ENCODE measurements around the gene URI1. TPM values are rescaled to one million over a fixed set of nuclear protein-coding genes. Genes with fewer than 3 reads are reported as not detected.

Gene URI1
- total and polyA plus RNA-seq, 2 of the 8 experiments (the other 6 are each of a cell fraction or from before 2014, with no cell fraction given), result 27.7 to 64.3 TPM

- Histone ChIP-seq H2BK120ac (replicated peaks; ENCODE audit: low read depth, low read length) (no peak overlapping the region), H3K27ac (ENCODE audit: low read depth, low read length) (no peak overlapping the region), H3K14ac (ENCODE audit: insufficient read length) (no peak overlapping the region), H3K9me3 (ENCODE audit: insufficient read depth in 2 of 2, low read depth in 1 of 2, low read length in 1 of 2) (no peaks in the 10 kb centered on the region), H3K4me2 (ENCODE audit: insufficient read depth in 1 of 2, low read depth in 2 of 2, low read length in 2 of 2) (no peak overlapping the region), H4K8ac (ENCODE audit: extremely low read depth, insufficient read depth, low read length) (no peak overlapping the region), H2BK15ac (ENCODE audit: low read length) (no peak overlapping the region), H3K18ac (ENCODE audit: extremely low read depth, low read length) (no peak overlapping the region), H3K9ac (replicated peaks in 1 of 4; ENCODE audit: extremely low read depth in 1 of 4, low read depth in 3 of 4, low read length in 3 of 4) (no peak overlapping the region), H2BK12ac (ENCODE audit: low read depth, low read length) (no peak overlapping the region), H3K79me1 (ENCODE audit: low read depth, low read length) (no peaks in the 10 kb centered on the region), H3K4ac (replicated peaks; ENCODE audit: insufficient read length, low read depth, low read length) (no peak overlapping the region), H2AFZ (ENCODE audit: low read length) (no peak overlapping the region), H2BK5ac (ENCODE audit: low read depth, low read length) (no peak overlapping the region), H3K56ac (replicated peaks; ENCODE audit: insufficient read length, low read depth, low read length) (no peak overlapping the region), H3K23ac (ENCODE audit: insufficient read length) (no peak overlapping the region), H3K4me3 (ENCODE audit: extremely low read depth in 1 of 4, insufficient read depth in 2 of 4, low read depth in 3 of 4, low read length in 4 of 4) (no peak overlapping the region), H4K20me1 (replicated peaks in 1 of 2; ENCODE audit: control insufficient read depth in 1 of 2, insufficient read depth in 2 of 2, low read length in 2 of 2) (no peaks in the 10 kb centered on the region), H3K36me3 (ENCODE audit: control insufficient read depth in 2 of 4, insufficient read depth in 4 of 4, low read length in 3 of 4) (no peaks in the 10 kb centered on the region), H2BK20ac (ENCODE audit: low read length) (no peak overlapping the region), H3K23me2 (ENCODE audit: low read depth, low read length) (no peaks in the 10 kb centered on the region), H3K4me1 (replicated peaks in 1 of 4; ENCODE audit: control insufficient read depth in 3 of 4, insufficient read depth in 4 of 4, low read length in 3 of 4) (peaks cover 0 to 2% (median 1%) of the 10 kb centered on the region in 4 experiments; a peak in 6 of 7 replicates), H3K79me2 (ENCODE audit: control insufficient read depth in 1 of 2, insufficient read depth in 2 of 2, low read length in 2 of 2) (no peaks in the 10 kb centered on the region), H4K91ac (replicated peaks; ENCODE audit: insufficient read length, low read length) (no peak overlapping the region), H4K5ac (ENCODE audit: insufficient read length, low read depth, low read length) (no peak overlapping the region), H3K27me3 (replicated peaks in 1 of 4; ENCODE audit: control insufficient read depth in 3 of 4, extremely low read depth in 1 of 4, insufficient read depth in 3 of 4, low read length in 3 of 4) (no peaks in the 10 kb centered on the region; a peak in 1 of 7 replicates), H2AK5ac (ENCODE audit: low read depth, low read length) (no peak overlapping the region)
- no peak for DNase-seq (ENCODE audit: low read depth in 1 of 2, low spot score in 2 of 2)
- CTCF ChIA-PET (ENCODE audit: partially characterized antibody), result interaction anchor here (0.6 to 2.8 kb wide), 6 partner anchors 44 to 744 kb away, joined by 3 to 8 read pairs (median 3); no protein-coding TSS in a partner anchor
- 91% methylated on average over 4 of the region's 4 CpGs; no CpG with 5 or more reads in 1 of the 2 experiments for WGBS, 2 experiments (ENCODE audit: extremely low coverage in 1 of 2, insufficient coverage in 1 of 2, insufficient read length in 1 of 2, insufficient replicate concordance in 2 of 2, low coverage in 1 of 2, low lambda C conversion rate in 2 of 2, missing lambda C conversion rate in 1 of 2)
- no peak for FAIRE-seq
- no peak for TF ChIP-seq JUN (IDR thresholded peaks at IDR 0.05; ENCODE audit: low read depth, low read length)
- no peak for TF ChIP-seq YY1 (IDR thresholded peaks at IDR 0.05; ENCODE audit: low read depth, low read length)
- TF ChIP-seq BRCA1 (IDR thresholded peaks at IDR 0.05; ENCODE audit: low read depth, low read length), result no peak
- TF ChIP-seq USF2 (IDR thresholded peaks at IDR 0.05; ENCODE audit: low read length), result no peak
- no peak for TF ChIP-seq E2F6 (IDR thresholded peaks at IDR 0.05)
- TF ChIP-seq TBP (IDR thresholded peaks at IDR 0.05; ENCODE audit: low read depth, low read length), result no peak
- no peak for TF ChIP-seq CBX5 (IDR thresholded peaks at IDR 0.05; ENCODE audit: low read depth, low read length)
- no peak for TF ChIP-seq NANOG (IDR thresholded peaks at IDR 0.05; ENCODE audit: insufficient read depth, low read depth, low read length, poor library complexity, severe bottlenecking)
- POLR2A ChIA-PET (ENCODE audit: partially characterized antibody), result interaction anchor here (0.6 to 1.2 kb wide), 2 partner anchors 19 to 763 kb away, joined by 3 read pairs; partner anchors contain the start of gene URI1
Measured at GRCh38 chr19:29922972-29923371, 19.1 kb upstream of the URI1 start.

Data from H1 (cell line).